ENCODE results near the gene RUNX1.

GRCh38 chr21:35014302-35015041 is 34.6 kb downstream of the RUNX1 start:
- TF ChIP-seq ATF6 (CRISPR knock-in tag; conservative IDR thresholded peaks at IDR 0.05) (no peak), ZBTB46 (CRISPR knock-in tag; IDR thresholded peaks at IDR 0.05; ENCODE audit: borderline replicate concordance) (no peak), HNRNPK (IDR thresholded peaks at IDR 0.05; ENCODE audit: low read depth, low read length, poor library complexity, severe bottlenecking) (no peak), PRDM10 (CRISPR knock-in tag; IDR thresholded peaks at IDR 0.05; ENCODE audit: low read depth) (no peak), POLR2A (IDR thresholded peaks at IDR 0.05; ENCODE audit: insufficient read depth in 1 of 2, low read depth in 2 of 2, low read length in 2 of 2) (no peak), REST (IDR thresholded peaks at IDR 0.05; ENCODE audit: borderline replicate concordance in 1 of 2, low read depth in 1 of 2, low read length in 2 of 2) (no peak), CTCF (CRISPR knock-in tag; IDR thresholded peaks at IDR 0.05) (no peak), HDAC6 (IDR thresholded peaks at IDR 0.05; ENCODE audit: low read depth, low read length) (no peak), ZNF768 (CRISPR knock-in tag; IDR thresholded peaks at IDR 0.05) (peak; percentile 67; the same call in 1 of the 2 replicates), MYC (CRISPR knock-in tag; IDR thresholded peaks at IDR 0.05; ENCODE audit: borderline replicate concordance) (no peak), YY1 (IDR thresholded peaks at IDR 0.05; ENCODE audit: insufficient read depth, insufficient replicate concordance, low read depth, low read length) (no peak), SRF (IDR thresholded peaks at IDR 0.05; ENCODE audit: low read depth, low read length) (no peak), SAFB2 (CRISPR knock-in tag; IDR thresholded peaks at IDR 0.05; ENCODE audit: borderline replicate concordance, low read depth) (no peak), ZNF766 (CRISPR knock-in tag; IDR thresholded peaks at IDR 0.05; ENCODE audit: borderline replicate concordance) (no peak)

Data from HepG2 (cell line).